PC-3 (cell line): ENCODE results near the gene MYL2. TPM values are rescaled to one million over a fixed set of nuclear protein-coding genes. Genes with fewer than 3 reads are reported as not detected.
A peak's percentile ranks its signal among the peaks of the same experiment; 100 is the strongest.

ENCODE experiments used
- ATAC-seq: fragments of 200-7000 bp; cut with Tn5 transposase; 2 replicates; pipeline ENCODE4 v1.9.1; 2020; ENCODE audit warnings: mild to moderate bottlenecking, moderate library complexity
- BruUV-seq: library from RNA; stranded (reverse); fragments of 400-500 nt; replicated peaks from 2 replicates; lab custom pipeline; 2021; lab: Mats Ljungman, UMichigan
- CTCF ChIA-PET: fragments of 300-600 bp; sonication (Branson Sonifier 250); formaldehyde crosslinking; loops from one replicate; lab custom pipeline; 2022; ENCODE audit warnings: antibody characterized with exemption; lab: Charles Lee
- POLR2A ChIA-PET: fragments of 300-600 bp; sonication (Branson Sonifier 250); formaldehyde crosslinking; loops from one replicate; lab custom pipeline; 2022; ENCODE audit warnings: antibody characterized with exemption; ENCODE audit not compliant: unreplicated experiment; lab: Charles Lee
- DNase-seq: peaks from one replicate; pipeline ENCODE4 v3.0.0-alpha.2; 2015
- H2AFZ ChIP-seq: fragments of 300-600 bp; sonication (generic); 2 replicates; pipeline ENCODE4 v1.6.0; 2016; ENCODE audit warnings: antibody characterized with exemption, low read length
- H3F3A ChIP-seq: fragments of 300-600 bp; sonication (generic); one replicate; pipeline ENCODE4 v1.6.0; 2017; ENCODE audit warnings: antibody characterized with exemption, low read length, control low read depth, mild to moderate bottlenecking; ENCODE audit not compliant: unreplicated experiment
- H3K27ac ChIP-seq: fragments of 300-600 bp; sonication (generic); 2 replicates; pipeline ENCODE4 v1.5.1; 2016; ENCODE audit warnings: mild to moderate bottlenecking, low read length
- H3K27me3 ChIP-seq: fragments of 300-600 bp; sonication (generic); 2 replicates; pipeline ENCODE4 v1.6.1; 2016; ENCODE audit warnings: low read length, mixed read lengths
- H3K36me3 ChIP-seq: fragments of 300-600 bp; sonication (generic); 2 replicates; pipeline ENCODE4 v1.6.1; 2016; ENCODE audit warnings: low read depth, mixed run types, low read length, mixed read lengths
- H3K4me1 ChIP-seq: fragments of 300-600 bp; sonication (generic); 2 replicates; pipeline ENCODE4 v1.5.1; 2016; ENCODE audit warnings: low read length; ENCODE audit not compliant: insufficient read depth
- H3K4me2 ChIP-seq: fragments of 300-600 bp; sonication (generic); 2 replicates; pipeline ENCODE4 v1.6.0; 2016; ENCODE audit warnings: low read length
- H3K4me3 ChIP-seq: fragments of 300-600 bp; sonication (generic); 2 replicates; pipeline ENCODE4 v1.5.1; 2016; ENCODE audit warnings: mild to moderate bottlenecking, low read length, mixed read lengths
- H3K79me2 ChIP-seq: fragments of 300-600 bp; sonication (generic); 2 replicates; pipeline ENCODE4 v1.6.1; 2017; ENCODE audit warnings: low read length, mixed read lengths
- H3K9ac ChIP-seq: fragments of 300-600 bp; sonication (generic); 2 replicates; pipeline ENCODE4 v1.6.0; 2016; ENCODE audit warnings: mild to moderate bottlenecking, low read length
- H3K9me2 ChIP-seq: fragments of 300-600 bp; sonication (generic); replicated peaks from 2 replicates; pipeline ENCODE4 v1.6.1; 2016; ENCODE audit warnings: mixed run types, low read length, mixed read lengths
- H3K9me3 ChIP-seq: fragments of 300-600 bp; sonication (generic); 2 replicates; pipeline ENCODE4 v1.6.1; 2016; ENCODE audit warnings: low read length, mixed read lengths
- H4K20me1 ChIP-seq: fragments of 300-600 bp; sonication (generic); 2 replicates; pipeline ENCODE4 v1.6.1; 2016; ENCODE audit warnings: low read length, mixed read lengths
- EZH2 ChIP-seq: fragments of 300-600 bp; sonication (generic); IDR thresholded peaks from one replicate; pipeline ENCODE4 v1.6.1; 2017; ENCODE audit warnings: antibody characterized with exemption, mild to moderate bottlenecking, low read length; ENCODE audit not compliant: unreplicated experiment
- EZH2phosphoT487 ChIP-seq: fragments of 300-600 bp; sonication (generic); IDR thresholded peaks from 2 replicates; pipeline ENCODE4 v1.6.1; 2018; ENCODE audit warnings: mild to moderate bottlenecking, antibody characterized with exemption, low read length, borderline replicate concordance
- intact Hi-C: fragments of 100-400 bp; cut with micrococcal nuclease; formaldehyde crosslinking; loops from 2 replicates; pipeline ENCODE4 v1.9.0; 2023
- total RNA-seq: library from RNA; depleted of rRNA; stranded (reverse); fragments of >200 nt; gene quantifications from 2 replicates; pipeline ENCODE4 v1.2.3, GENCODE V29; 2014; rRNA removed
- TF ChIP-seq, protein P1 (sequence below): fragments of 300-600 bp; sonication (generic); conservative IDR thresholded peaks from 2 replicates; pipeline ENCODE4 v1.5.1; 2017; ENCODE audit warnings: antibody characterized with exemption, low read depth, mild to moderate bottlenecking, low read length

Gene MYL2
- total RNA-seq, 1 experiment from 2014 or later: not detected

DNA sequence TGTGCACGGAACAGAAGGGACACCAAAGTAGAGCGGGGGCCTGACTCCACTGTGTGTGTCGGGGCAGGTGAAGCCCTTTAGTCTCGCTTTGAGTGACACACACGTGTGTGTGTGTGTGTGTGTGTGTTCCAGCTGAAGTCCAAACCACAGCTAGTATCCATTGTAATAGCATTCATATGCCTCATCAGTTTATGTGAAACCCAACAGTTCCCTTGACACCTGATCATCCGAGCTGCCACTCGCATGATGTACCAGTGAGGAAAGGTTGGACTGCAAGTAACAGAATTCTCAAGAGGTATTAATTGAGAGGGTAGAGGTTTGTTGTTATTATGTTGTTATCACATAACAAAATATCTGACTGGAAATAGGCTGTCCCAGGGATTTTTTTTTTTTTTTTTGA, 57.2 kb downstream of the MYL2 start:
- intact Hi-C loops: no loop called here
- Histone ChIP-seq H2AFZ (no peak overlapping the region), H3K27ac (no peak overlapping the region), H3K4me2 (no peak overlapping the region), H3K79me2 (no peaks in the 10 kb centered on the region), H3K27me3 (no peaks in the 10 kb centered on the region), H3K9ac (no peak overlapping the region), H3K4me3 (no peak overlapping the region), H3K4me1 (no peaks in the 10 kb centered on the region), H3K9me3 (no peaks in the 10 kb centered on the region), H3K9me2 (no peaks in the 10 kb centered on the region), H3F3A (no peaks in the 10 kb centered on the region), H4K20me1 (no peaks in the 10 kb centered on the region), H3K36me3 (no peaks in the 10 kb centered on the region)
- ChIA-PET POLR2A (no interaction called here), CTCF (no interaction called here)
- TF ChIP-seq EZH2 (no peak), EZH2phosphoT487 (no peak)
- TF ChIP-seq, protein P1, sequence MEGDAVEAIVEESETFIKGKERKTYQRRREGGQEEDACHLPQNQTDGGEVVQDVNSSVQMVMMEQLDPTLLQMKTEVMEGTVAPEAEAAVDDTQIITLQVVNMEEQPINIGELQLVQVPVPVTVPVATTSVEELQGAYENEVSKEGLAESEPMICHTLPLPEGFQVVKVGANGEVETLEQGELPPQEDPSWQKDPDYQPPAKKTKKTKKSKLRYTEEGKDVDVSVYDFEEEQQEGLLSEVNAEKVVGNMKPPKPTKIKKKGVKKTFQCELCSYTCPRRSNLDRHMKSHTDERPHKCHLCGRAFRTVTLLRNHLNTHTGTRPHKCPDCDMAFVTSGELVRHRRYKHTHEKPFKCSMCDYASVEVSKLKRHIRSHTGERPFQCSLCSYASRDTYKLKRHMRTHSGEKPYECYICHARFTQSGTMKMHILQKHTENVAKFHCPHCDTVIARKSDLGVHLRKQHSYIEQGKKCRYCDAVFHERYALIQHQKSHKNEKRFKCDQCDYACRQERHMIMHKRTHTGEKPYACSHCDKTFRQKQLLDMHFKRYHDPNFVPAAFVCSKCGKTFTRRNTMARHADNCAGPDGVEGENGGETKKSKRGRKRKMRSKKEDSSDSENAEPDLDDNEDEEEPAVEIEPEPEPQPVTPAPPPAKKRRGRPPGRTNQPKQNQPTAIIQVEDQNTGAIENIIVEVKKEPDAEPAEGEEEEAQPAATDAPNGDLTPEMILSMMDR: no peak
- no TSS peak for BruUV-seq
- no peak for DNase-seq
- no peak for ATAC-seq

GRCh38 chr12:110862329-110862728, 58.0 kb downstream of the MYL2 start:
- Histone ChIP-seq H3K9me3 (no peaks in the 10 kb centered on the region), H3K27me3 (no peaks in the 10 kb centered on the region), H3K4me2 (no peak overlapping the region), H3K4me1 (no peaks in the 10 kb centered on the region), H3K27ac (no peak overlapping the region), H3K4me3 (no peak overlapping the region), H4K20me1 (no peaks in the 10 kb centered on the region), H3K9ac (no peak overlapping the region), H3K79me2 (no peaks in the 10 kb centered on the region), H3F3A (no peaks in the 10 kb centered on the region), H3K36me3 (no peaks in the 10 kb centered on the region), H3K9me2 (no peaks in the 10 kb centered on the region), H2AFZ (no peak overlapping the region)
- ChIA-PET CTCF (no interaction called here), POLR2A (no interaction called here)
- no peak for TF ChIP-seq EZH2phosphoT487
- BruUV-seq: no TSS peak
- ATAC-seq: no peak
- intact Hi-C loops: no loop called here
- no peak for DNase-seq

DNA sequence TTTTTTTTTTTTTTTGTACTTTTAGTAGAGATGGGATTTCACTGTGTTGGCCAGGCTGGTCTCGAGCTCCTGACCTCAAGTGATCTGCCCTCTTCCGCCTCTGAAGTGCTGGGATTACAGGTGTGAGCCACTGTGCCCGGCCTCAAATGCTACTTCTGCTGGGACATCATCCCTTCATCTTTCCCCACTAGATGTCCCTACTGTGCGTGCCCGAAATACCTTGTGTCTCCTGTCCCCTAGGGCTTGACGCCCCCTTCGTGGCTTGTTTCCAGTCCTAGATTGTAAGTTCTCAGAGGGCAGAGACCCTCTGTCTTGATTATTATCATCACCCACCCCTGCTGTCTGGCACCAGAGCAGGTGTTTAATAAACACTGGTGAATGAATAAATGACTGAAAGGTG, 58.6 kb downstream of the MYL2 start:
- TF ChIP-seq, protein P1: peak; percentile 42; the same call in 1 of the 2 replicates
- no peak for TF ChIP-seq EZH2phosphoT487
- intact Hi-C loops: no loop called here
- no peaks in the 10 kb centered on the region for H3K27me3 ChIP-seq
- CTCF ChIA-PET: no interaction called here
- H3K4me2 ChIP-seq: no peak overlapping the region
- no TSS peak for BruUV-seq
- ATAC-seq (no peak), DNase-seq (no peak)
- H3K9ac ChIP-seq: no peak overlapping the region
- no peaks in the 10 kb centered on the region for H3K4me1 ChIP-seq
- H4K20me1 ChIP-seq: no peaks in the 10 kb centered on the region
- POLR2A ChIA-PET: no interaction called here
- H3F3A ChIP-seq: no peaks in the 10 kb centered on the region
- no peak overlapping the region for H2AFZ ChIP-seq
- no peaks in the 10 kb centered on the region for H3K36me3 ChIP-seq
- H3K9me2 ChIP-seq: no peaks in the 10 kb centered on the region
- H3K9me3 ChIP-seq: no peaks in the 10 kb centered on the region
- H3K79me2 ChIP-seq: no peaks in the 10 kb centered on the region
- H3K27ac ChIP-seq: no peak overlapping the region
- H3K4me3 ChIP-seq: no peak overlapping the region

Other genes with a start within 250 kb of the MYL2 start
- gene HVCN1, start 231.5 kb downstream of the MYL2 start, total RNA-seq: 2.2 and 3.3 TPM in 2 replicates
- gene PPP1CC, start 177.7 kb downstream of the MYL2 start, total RNA-seq: 202 and 204 TPM in 2 replicates
- gene CCDC63, start 73.6 kb downstream of the MYL2 start, total RNA-seq: not detected in 2 replicates
- not detected in 2 replicates for gene CUX2, start 113.6 kb upstream of the MYL2 start, total RNA-seq